ENCODE measurements around the gene CFDP1.

GRCh38 chr16:75301804-75302203 is 131.5 kb downstream of the CFDP1 start:
- TF ChIP-seq CTCF (conservative IDR thresholded peaks at IDR 0.05 in 1 of 2, IDR thresholded peaks at IDR 0.05 in 1 of 2; ENCODE audit: extremely low read depth in 1 of 2, insufficient read depth in 1 of 2, low read depth in 1 of 2, low read length in 2 of 2) (no peak), EZH2 (IDR thresholded peaks at IDR 0.05; ENCODE audit: borderline replicate concordance, low read length) (no peak)

Data from mammary epithelial cell (primary cell).